K562 (cell line): ENCODE results near the gene NGRN. TPM values are rescaled to one million over a fixed set of nuclear protein-coding genes. Genes with fewer than 3 reads are reported as not detected.

ENCODE experiments used
- ATAC-seq: fragments of 200-7000 bp; cut with Tn5 transposase; 3 replicates; pipeline ENCODE4 v1.9.1; 2020; ENCODE audit warnings: moderate library complexity
- BruUV-seq: library from RNA; stranded (reverse); fragments of 400-500 nt; replicated peaks from 2 replicates; lab custom pipeline; 2021; lab: Mats Ljungman, UMichigan
- CTCF ChIA-PET: fragments of 300-600 bp; formaldehyde crosslinking; extraction: SDS; loops from one replicate; lab custom pipeline; 2021; ENCODE audit warnings: low intra/inter-chr PET ratio; lab: Yijun Ruan, JAX
- POLR2A ChIA-PET: fragments of 300-600, 350-650 bp; sonication (Branson Sonifier 250); formaldehyde crosslinking; extraction: SDS; loops from one replicate; lab custom pipeline; 2021; ENCODE audit warnings: antibody characterized with exemption, inconsistent platforms; lab: Yijun Ruan, JAX
- DNase-seq, 4 experiments: peaks; one replicate each; pipeline versions ENCODE4 v3.0.0 to v3.0.0-alpha.2; 2011 to 2018; ENCODE audit warnings: low spot score in 3 of 4, mixed read lengths in 3 of 4; ENCODE audit errors: extremely low read depth in 1 of 4
- FAIRE-seq: peaks from 2 replicates; lab custom pipeline; 2011; peaks lifted over from hg19 to GRCh38; lab: Jason Lieb, UNC
- H2AFZ ChIP-seq: 2 replicates; pipeline ENCODE4 v1.6.0; 2011; ENCODE audit warnings: low read depth, low read length, control low read depth, inconsistent platforms
- H3K27ac ChIP-seq: fragments of 200-600 bp; 3 replicates; pipeline ENCODE4 v1.8.0; 2011; ENCODE audit warnings: low read depth, mild to moderate bottlenecking, control low read depth, inconsistent platforms, low read length, moderate library complexity, mixed read lengths; ENCODE audit errors: extremely low read depth
- H3K27me3 ChIP-seq, 2 experiments: fragments of 300-600 bp in 1 of 2; 2 replicates in 1 of 2; 3 replicates in 1 of 2; pipeline versions ENCODE4 v1.6.0 to v1.8.0; 2011; ENCODE audit warnings: inconsistent platforms in 2 of 2, low read length in 2 of 2, mild to moderate bottlenecking in 1 of 2, mixed read lengths in 1 of 2, moderate library complexity in 1 of 2; ENCODE audit not compliant: control insufficient read depth in 2 of 2, insufficient read depth in 2 of 2
- H3K36me3 ChIP-seq: fragments of 300-600 bp; 3 replicates; pipeline ENCODE4 v1.8.0; 2011; ENCODE audit warnings: mild to moderate bottlenecking, low read length, inconsistent platforms; ENCODE audit not compliant: control insufficient read depth, insufficient read depth
- H3K4me1 ChIP-seq, 2 experiments: fragments of 200-600 bp in 1 of 2; replicated peaks in 1 of 2; 2 replicates in 1 of 2; 3 replicates in 1 of 2; pipeline versions ENCODE4 v1.5.1 to v1.8.0; 2011; ENCODE audit warnings: inconsistent platforms in 2 of 2, low read length in 2 of 2, mild to moderate bottlenecking in 1 of 2, mixed read lengths in 1 of 2, moderate library complexity in 1 of 2; ENCODE audit not compliant: control insufficient read depth in 2 of 2, insufficient read depth in 2 of 2
- H3K4me2 ChIP-seq: 2 replicates; pipeline ENCODE4 v1.6.1; 2011; ENCODE audit warnings: low read length, control low read depth, inconsistent platforms, mixed read lengths; ENCODE audit not compliant: insufficient read depth
- H3K4me3 ChIP-seq: fragments of 200-600 bp; sonication (generic), shearing (Covaris generic); 2 replicates; pipeline ENCODE4 v1.5.1; 2016; ENCODE audit warnings: control low read depth, inconsistent platforms
- H3K79me2 ChIP-seq: fragments of 200-600 bp; 3 replicates; pipeline ENCODE4 v1.8.0; 2011; ENCODE audit warnings: low read length, inconsistent platforms; ENCODE audit not compliant: control insufficient read depth, insufficient read depth
- H3K9ac ChIP-seq, 2 experiments: 2 replicates each; pipeline versions ENCODE4 v1.6.0 to v1.6.1; 2011; ENCODE audit warnings: low read depth in 2 of 2, low read length in 2 of 2, control low read depth in 1 of 2, inconsistent platforms in 1 of 2, mild to moderate bottlenecking in 1 of 2, mixed read lengths in 1 of 2; ENCODE audit not compliant: insufficient read depth in 1 of 2
- H3K9me1 ChIP-seq: one replicate; pipeline ENCODE4 v1.6.0; 2011; ENCODE audit warnings: inconsistent platforms, mild to moderate bottlenecking, low read length, moderate library complexity; ENCODE audit not compliant: control insufficient read depth, insufficient read depth
- H3K9me3 ChIP-seq: replicated peaks from 2 replicates; pipeline ENCODE4 v1.5.1; 2011; ENCODE audit warnings: low read depth, low read length, inconsistent platforms; ENCODE audit not compliant: control insufficient read depth, insufficient read depth
- H4K20me1 ChIP-seq: replicated peaks from 2 replicates; pipeline ENCODE4 v1.6.1; 2011; ENCODE audit warnings: low read length, inconsistent platforms, mixed read lengths; ENCODE audit not compliant: control insufficient read depth, insufficient read depth
- BRCA1 ChIP-seq, 2 experiments: fragments of 450-650 bp in 1 of 2; sonication (generic) in 1 of 2; formaldehyde crosslinking in 1 of 2; IDR thresholded peaks; 2 replicates each; pipeline versions ENCODE4 v1.5.0 to v1.6.1; 2017 to 2020; ENCODE audit warnings: mild to moderate bottlenecking in 1 of 2, missing genetic modification reagents in 1 of 2
- BRF1 ChIP-seq: IDR thresholded peaks from 3 replicates; pipeline ENCODE4 v1.6.1; 2011; ENCODE audit warnings: borderline replicate concordance, mild to moderate bottlenecking; ENCODE audit not compliant: insufficient read length; ENCODE audit errors: extremely low read depth
- CTCF ChIP-seq, 3 experiments: IDR thresholded peaks in 2 of 3; conservative IDR thresholded peaks in 1 of 3; 2 replicates each; pipeline ENCODE4 v1.5.1; 2011 to 2012; ENCODE audit warnings: low read length in 3 of 3, mild to moderate bottlenecking in 3 of 3, control low read depth in 2 of 3, improper control_type of control experiment in 1 of 3, inconsistent platforms in 1 of 3, low read depth in 1 of 3, mixed read lengths in 1 of 3, moderate library complexity in 1 of 3; ENCODE audit not compliant: insufficient read depth in 2 of 3
- DNMT1 ChIP-seq: fragments of 450-650 bp; IDR thresholded peaks from 2 replicates; pipeline ENCODE4 v1.6.1; 2016; ENCODE audit warnings: antibody characterized with exemption, mild to moderate bottlenecking
- KLF16 ChIP-seq: IDR thresholded peaks from 2 replicates; pipeline ENCODE4 v1.6.1; 2016; ENCODE audit warnings: antibody characterized with exemption
- MCM5 ChIP-seq: fragments of 450-650 bp; IDR thresholded peaks from 2 replicates; pipeline ENCODE4 v1.6.1; 2016; ENCODE audit warnings: low read depth
- MIER1 ChIP-seq: fragments of 450-650 bp; IDR thresholded peaks from 2 replicates; pipeline ENCODE4 v1.6.1; 2016; ENCODE audit warnings: antibody characterized with exemption, mild to moderate bottlenecking, low read depth
- MITF ChIP-seq: IDR thresholded peaks from 2 replicates; pipeline ENCODE4 v1.6.1; 2014; ENCODE audit warnings: antibody characterized with exemption
- RB1 ChIP-seq: fragments of 450-650 bp; IDR thresholded peaks from 2 replicates; pipeline ENCODE4 v1.6.1; 2017; ENCODE audit warnings: low read depth, mild to moderate bottlenecking
- RBM22 ChIP-seq: fragments of 200-400 bp; formaldehyde crosslinking; IDR thresholded peaks from 2 replicates; pipeline ENCODE4 v1.6.1; 2018; ENCODE audit warnings: low read length, low read depth; ENCODE audit not compliant: poor library complexity, severe bottlenecking
- SIRT6 ChIP-seq: IDR thresholded peaks from one replicate; pipeline ENCODE4 v1.6.1; 2012; ENCODE audit warnings: low read depth, mild to moderate bottlenecking, control low read depth, inconsistent platforms, low read length, moderate library complexity
- SMAD1 ChIP-seq: fragments of 150-350 bp; IDR thresholded peaks from 2 replicates; pipeline ENCODE4 v1.6.1; 2014; ENCODE audit warnings: low read length, low read depth; ENCODE audit not compliant: partially characterized antibody
- STAG1 ChIP-seq: sonication (generic); formaldehyde crosslinking; IDR thresholded peaks from 2 replicates; pipeline ENCODE4 v1.5.0; 2020; ENCODE audit warnings: missing genetic modification reagents, borderline replicate concordance
- YY1 ChIP-seq, 3 experiments: IDR thresholded peaks; 2 replicates each; pipeline ENCODE4 v1.6.1; 2011; ENCODE audit warnings: low read length in 2 of 3, mild to moderate bottlenecking in 2 of 3, moderate library complexity in 2 of 3, borderline replicate concordance in 1 of 3, control low read depth in 1 of 3, low read depth in 1 of 3; ENCODE audit not compliant: insufficient read depth in 3 of 3, insufficient replicate concordance in 2 of 3, control insufficient read depth in 1 of 3, insufficient read length in 1 of 3; ENCODE audit errors: extremely low read depth in 1 of 3
- ZNF324 ChIP-seq: fragments of 250-450 bp; sonication (Bioruptor Pico); IDR thresholded peaks from 2 replicates; pipeline ENCODE4 v1.4.0; 2020; ENCODE audit warnings: mild to moderate bottlenecking
- WGBS: fragments of 100-300 bp; shearing (Covaris generic); methylation state at CpG from one replicate; pipeline ENCODE4 v1.1.6; 2016; ENCODE audit warnings: low coverage, mixed read lengths; ENCODE audit not compliant: insufficient coverage; ENCODE audit errors: missing lambda C conversion rate; 5-methylcytosine and 5-hydroxymethylcytosine counted together
- in situ Hi-C: fragments of 300-500 bp; cut with MboI; formaldehyde crosslinking; loops from 4 replicates; pipeline ENCODE4 v1.15.0; 2018; ENCODE audit warnings: inconsistent platforms, mixed read lengths
- intact Hi-C: fragments of 100-400 bp; cut with micrococcal nuclease; formaldehyde crosslinking; loops from 2 replicates; pipeline ENCODE4 v1.14.2; 2022
- polyA plus RNA-seq, 8 experiments: library from polyadenylated mRNA; depleted of rRNA in 4 of 8; stranded (reverse) in 5 of 8; unstranded in 3 of 8; fragments of >200 nt; fragmentation: Nextera tagmentation in 2 of 8; fragmentation: Illumina TruSeq in 1 of 8; extraction: Ambion mirVana in 2 of 8; extraction: Trizol in 1 of 8; gene quantifications; 2 replicates each; pipeline versions ENCODE4 v1.2.1 to v1.2.3, GENCODE V29; 2011 to 2014; ENCODE audit warnings: inconsistent platforms in 1 of 8, missing spikeins in 1 of 8
- total RNA-seq, 7 experiments: library from RNA; depleted of rRNA in 6 of 7; stranded (reverse); fragments of >200 nt in 6 of 7; fragmentation: Illumina TruSeq in 2 of 7; extraction: Trizol in 2 of 7; gene quantifications; 2 replicates each; pipeline versions ENCODE4 v1.2.1 to v1.2.3, GENCODE V29; 2011 to 2021; ENCODE audit warnings: low replicate concordance in 1 of 7

Gene NGRN
- total and polyA plus RNA-seq, 9 of the 15 experiments (the other 6 are each of a cell fraction or from before 2014, with no cell fraction given) = 14.0 to 73.4 (median 60.0) TPM

- DNase-seq = peak in 1 of 4 experiments; percentile 52
- H3K27me3 ChIP-seq = no peaks in the 10 kb centered on the region; a peak in 1 of 5 replicates
- intact Hi-C loops = loop anchor here (1.0 to 10.0 kb wide), 4 partner anchors 26 to 978 kb away; partner anchors contain the start of genes HDDC3 and UNC45A
- 0 out of 4 replicates have a peak overlapping the region, but pooled peaks of 1 of the 2 experiments have one; percentile 29 for H3K9ac ChIP-seq
- CTCF ChIA-PET = interaction anchor here (0.9 to 3.8 kb wide), 3 partner anchors 187 to 930 kb away, joined by 3 to 46 read pairs (median 4); no protein-coding TSS in a partner anchor
- no peaks in the 10 kb centered on the region for H4K20me1 ChIP-seq
- no peak for FAIRE-seq
- no peaks in the 10 kb centered on the region for H3K9me1 ChIP-seq
- peak overlapping the region; percentile 55; the same call in 1 of the 2 replicates for H2AFZ ChIP-seq
- in situ Hi-C loops = no loop called here
- POLR2A ChIA-PET = interaction anchor here (0.6 kb wide), 1 partner anchor 455 kb away, joined by 4 read pairs; no protein-coding TSS in a partner anchor
- H3K4me2 ChIP-seq = no peak overlapping the region
- H3K9me3 ChIP-seq = no peaks in the 10 kb centered on the region
- peak; percentile 87 for ATAC-seq
- WGBS = 15% methylated on average over 15 of the region's 16 CpGs
- no peak overlapping the region for H3K27ac ChIP-seq
- H3K4me3 ChIP-seq = no peak overlapping the region
- no peaks in the 10 kb centered on the region for H3K36me3 ChIP-seq
- H3K79me2 ChIP-seq = no peaks in the 10 kb centered on the region
- peaks cover 0 to 27% of the 10 kb centered on the region in 2 experiments; a peak in 4 of 5 replicates for H3K4me1 ChIP-seq
- BruUV-seq = no TSS peak
- no peak for TF ChIP-seq SMAD1
- TF ChIP-seq BRCA1 (IDR thresholded peaks at IDR 0.05) = no peak
- TF ChIP-seq BRCA1 (CRISPR knock-in tag; IDR thresholded peaks at IDR 0.05) = no peak
- TF ChIP-seq RB1 = peak; percentile 24; the same call in 1 of the 2 replicates
- TF ChIP-seq MIER1 = no peak
- peak; percentile 79; the same call in 1 of the 2 replicates for TF ChIP-seq STAG1 (CRISPR knock-in tag)
- no peak for TF ChIP-seq RBM22
- no peak for TF ChIP-seq MITF
- TF ChIP-seq BRF1 = no peak
- TF ChIP-seq DNMT1 = no peak
- no peak for TF ChIP-seq SIRT6
- TF ChIP-seq ZNF324 (CRISPR knock-in tag) = no peak
- no peak for TF ChIP-seq MCM5
- TF ChIP-seq YY1 (IDR thresholded peaks at IDR 0.05; ENCODE audit: borderline replicate concordance in 1 of 3, control insufficient read depth in 1 of 3, extremely low read depth in 1 of 3, insufficient read depth in 3 of 3, insufficient read length in 1 of 3, insufficient replicate concordance in 2 of 3, low read depth in 1 of 3, low read length in 2 of 3) = peak in 1 of 3 experiments; percentile 32
- peak; percentile 64 to 71 (median 65) for TF ChIP-seq CTCF (IDR thresholded peaks at IDR 0.05 in 2 of 3, conservative IDR thresholded peaks at IDR 0.05 in 1 of 3; ENCODE audit: insufficient read depth in 2 of 3, low read depth in 1 of 3, low read length in 3 of 3)
- TF ChIP-seq KLF16 = no peak
Observed at GRCh38 chr15:90294601-90295269, 29.3 kb downstream of the NGRN start.
